H1 (cell line): ENCODE measurements around the gene SLC7A8. TPM values are rescaled to one million over a fixed set of nuclear protein-coding genes. Genes with fewer than 3 reads are reported as not detected.

Experiments
- CTCF ChIA-PET: fragments of 300-600 bp; sonication (Branson Sonifier 250); formaldehyde crosslinking; loops from one replicate; lab custom pipeline; 2021; ENCODE audit not compliant: partially characterized antibody; lab: Charles Lee
- POLR2A ChIA-PET: fragments of 300-600 bp; sonication (Branson Sonifier 250); formaldehyde crosslinking; loops from one replicate; lab custom pipeline; 2021; ENCODE audit warnings: inconsistent platforms; ENCODE audit not compliant: partially characterized antibody; lab: Charles Lee
- DNase-seq, 2 experiments: peaks; one replicate each; pipeline versions ENCODE4 v3.0.0 to v3.0.0-alpha.2; 2010 to 2022; ENCODE audit warnings: low spot score in 2 of 2, low read depth in 1 of 2, mixed read lengths in 1 of 2
- FAIRE-seq: peaks from 2 replicates; lab custom pipeline; 2011; peaks lifted over from hg19 to GRCh38; lab: Jason Lieb, UNC
- H2AFZ ChIP-seq: 2 replicates; pipeline ENCODE4 v1.8.1; 2012; ENCODE audit warnings: low read length, inconsistent platforms
- H2AK5ac ChIP-seq: 2 replicates; pipeline ENCODE4 v1.6.1; 2013; ENCODE audit warnings: low read depth, low read length
- H2BK120ac ChIP-seq: replicated peaks from 2 replicates; pipeline ENCODE3; 2013; ENCODE audit warnings: low read depth, low read length, inconsistent platforms
- H2BK12ac ChIP-seq: 2 replicates; pipeline ENCODE4 v1.6.1; 2013; ENCODE audit warnings: low read depth, low read length
- H2BK15ac ChIP-seq: 2 replicates; pipeline ENCODE4 v1.6.1; 2013; ENCODE audit warnings: low read length
- H2BK20ac ChIP-seq: 2 replicates; pipeline ENCODE4 v1.6.1; 2013; ENCODE audit warnings: low read length
- H2BK5ac ChIP-seq: 2 replicates; pipeline ENCODE4 v1.6.1; 2013; ENCODE audit warnings: low read depth, low read length
- H3K14ac ChIP-seq: 2 replicates; pipeline ENCODE4 v1.6.1; 2013; ENCODE audit warnings: inconsistent platforms; ENCODE audit not compliant: insufficient read length
- H3K18ac ChIP-seq: 2 replicates; pipeline ENCODE4 v1.6.1; 2013; ENCODE audit warnings: low read length; ENCODE audit errors: extremely low read depth
- H3K23ac ChIP-seq: 2 replicates; pipeline ENCODE4 v1.6.1; 2013; ENCODE audit warnings: inconsistent platforms; ENCODE audit not compliant: insufficient read length
- H3K23me2 ChIP-seq: 2 replicates; pipeline ENCODE4 v1.6.1; 2013; ENCODE audit warnings: low read depth, low read length
- H3K27ac ChIP-seq: 2 replicates; pipeline ENCODE4 v1.6.1; 2011; ENCODE audit warnings: low read depth, low read length, inconsistent platforms
- H3K27me3 ChIP-seq, 4 experiments: replicated peaks in 1 of 4; 1 replicate in 1 of 4; 2 replicates in 3 of 4; pipeline versions ENCODE4 v1.6.1 to v1.8.1; 2011 to 2013; ENCODE audit warnings: low read length in 3 of 4, mild to moderate bottlenecking in 3 of 4, inconsistent platforms in 2 of 4, mixed read lengths in 2 of 4, moderate library complexity in 1 of 4; ENCODE audit not compliant: control insufficient read depth in 3 of 4, insufficient read depth in 3 of 4; ENCODE audit errors: extremely low read depth in 1 of 4
- H3K36me3 ChIP-seq, 4 experiments: 2 replicates each; pipeline versions ENCODE4 v1.6.1 to v1.8.1; 2011 to 2013; ENCODE audit warnings: mild to moderate bottlenecking in 4 of 4, low read length in 3 of 4, moderate library complexity in 2 of 4, control low read depth in 1 of 4, inconsistent platforms in 1 of 4; ENCODE audit not compliant: insufficient read depth in 4 of 4, control insufficient read depth in 2 of 4
- H3K4ac ChIP-seq: replicated peaks from 2 replicates; pipeline ENCODE3; 2013; ENCODE audit warnings: low read length, low read depth, mixed read lengths, inconsistent platforms; ENCODE audit not compliant: insufficient read length
- H3K4me1 ChIP-seq, 4 experiments: replicated peaks in 1 of 4; 1 replicate in 1 of 4; 2 replicates in 3 of 4; pipeline versions ENCODE4 v1.6.1 to v1.8.1; 2011 to 2013; ENCODE audit warnings: low read length in 3 of 4, inconsistent platforms in 2 of 4, mixed read lengths in 1 of 4; ENCODE audit not compliant: insufficient read depth in 4 of 4, control insufficient read depth in 3 of 4
- H3K4me2 ChIP-seq, 2 experiments: 2 replicates each; pipeline versions ENCODE4 v1.6.1 to v1.8.1; 2011 to 2013; ENCODE audit warnings: low read depth in 2 of 2, low read length in 2 of 2, control low read depth in 1 of 2, inconsistent platforms in 1 of 2, mild to moderate bottlenecking in 1 of 2; ENCODE audit not compliant: insufficient read depth in 1 of 2
- H3K4me3 ChIP-seq, 4 experiments: fragments of 200-600, 300-600 bp in 1 of 4; sonication (generic), shearing (Covaris generic), sonication (Bioruptor Twin) in 1 of 4; 2 replicates each; pipeline versions ENCODE4 v1.5.1 to v1.8.1; 2011 to 2016; ENCODE audit warnings: low read length in 4 of 4, low read depth in 3 of 4, control low read depth in 2 of 4, inconsistent platforms in 2 of 4, mild to moderate bottlenecking in 2 of 4, mixed read lengths in 1 of 4, moderate library complexity in 1 of 4; ENCODE audit not compliant: insufficient read depth in 2 of 4; ENCODE audit errors: extremely low read depth in 1 of 4
- H3K56ac ChIP-seq: replicated peaks from 2 replicates; pipeline ENCODE3; 2013; ENCODE audit warnings: low read depth, mild to moderate bottlenecking, mixed read lengths, low read length, inconsistent platforms; ENCODE audit not compliant: insufficient read length
- H3K79me1 ChIP-seq: 2 replicates; pipeline ENCODE4 v1.6.1; 2013; ENCODE audit warnings: low read depth, low read length, control low read depth
- H3K79me2 ChIP-seq, 2 experiments: 2 replicates each; pipeline versions ENCODE4 v1.6.1 to v1.8.1; 2012 to 2013; ENCODE audit warnings: low read length in 2 of 2, mild to moderate bottlenecking in 2 of 2, inconsistent platforms in 1 of 2; ENCODE audit not compliant: insufficient read depth in 2 of 2, control insufficient read depth in 1 of 2
- H3K9ac ChIP-seq, 4 experiments: replicated peaks in 1 of 4; 1 replicate in 1 of 4; 2 replicates in 3 of 4; pipeline versions ENCODE4 v1.6.1 to v1.8.1; 2011 to 2013; ENCODE audit warnings: low read depth in 3 of 4, low read length in 3 of 4, control low read depth in 2 of 4, mild to moderate bottlenecking in 2 of 4, moderate library complexity in 2 of 4, inconsistent platforms in 1 of 4; ENCODE audit errors: extremely low read depth in 1 of 4
- H3K9me3 ChIP-seq, 2 experiments: 2 replicates each; pipeline versions ENCODE4 v1.6.1 to v1.8.1; 2012 to 2013; ENCODE audit warnings: mild to moderate bottlenecking in 2 of 2, moderate library complexity in 2 of 2, control low read depth in 1 of 2, inconsistent platforms in 1 of 2, low read depth in 1 of 2, low read length in 1 of 2, mixed read lengths in 1 of 2; ENCODE audit not compliant: insufficient read depth in 2 of 2
- H4K20me1 ChIP-seq, 2 experiments: replicated peaks in 1 of 2; 2 replicates each; pipeline versions ENCODE3 to v1.8.1; 2011 to 2013; ENCODE audit warnings: inconsistent platforms in 2 of 2, low read length in 2 of 2, mild to moderate bottlenecking in 1 of 2; ENCODE audit not compliant: insufficient read depth in 2 of 2, control insufficient read depth in 1 of 2
- H4K5ac ChIP-seq: 2 replicates; pipeline ENCODE4 v1.6.1; 2013; ENCODE audit warnings: low read length, low read depth, mixed read lengths, inconsistent platforms; ENCODE audit not compliant: insufficient read length
- H4K8ac ChIP-seq: 2 replicates; pipeline ENCODE4 v1.8.0; 2013; ENCODE audit warnings: mild to moderate bottlenecking, moderate library complexity, low read length, inconsistent platforms; ENCODE audit not compliant: insufficient read depth; ENCODE audit errors: extremely low read depth
- H4K91ac ChIP-seq: replicated peaks from 2 replicates; pipeline ENCODE3; 2013; ENCODE audit warnings: low read length, mixed read lengths, inconsistent platforms; ENCODE audit not compliant: insufficient read length
- BRCA1 ChIP-seq: IDR thresholded peaks from 2 replicates; pipeline ENCODE4 v1.6.1; 2012; ENCODE audit warnings: low read depth, low read length, improper control_type of control experiment
- CBX5 ChIP-seq: fragments of 300-800, 300-1000 bp; sonication (generic); IDR thresholded peaks from 2 replicates; pipeline ENCODE4 v1.7.1; 2016; ENCODE audit warnings: antibody characterized with exemption, low read length, low read depth
- CBX8 ChIP-seq: fragments of 300-800, 300-1000 bp; sonication (generic); IDR thresholded peaks from 2 replicates; pipeline ENCODE4 v1.7.1; 2016; ENCODE audit warnings: low read depth, low read length, borderline replicate concordance
- FOSL1 ChIP-seq: IDR thresholded peaks from 2 replicates; pipeline ENCODE4 v1.6.1; 2011; ENCODE audit warnings: mild to moderate bottlenecking, low read depth, low read length, moderate library complexity; ENCODE audit not compliant: insufficient read depth
- HDAC2 ChIP-seq, 2 experiments: fragments of 300-600 bp in 1 of 2; sonication (generic) in 1 of 2; IDR thresholded peaks; 2 replicates each; pipeline ENCODE4 v1.6.1; 2011 to 2012; ENCODE audit warnings: low read depth in 2 of 2, low read length in 2 of 2, mild to moderate bottlenecking in 2 of 2, moderate library complexity in 2 of 2, borderline replicate concordance in 1 of 2, inconsistent platforms in 1 of 2
- HDAC6 ChIP-seq: IDR thresholded peaks from one replicate; pipeline ENCODE4 v1.7.1; 2012; ENCODE audit warnings: low read depth, mild to moderate bottlenecking, inconsistent platforms, low read length, moderate library complexity
- JUN ChIP-seq: IDR thresholded peaks from 2 replicates; pipeline ENCODE4 v1.6.1; 2011; ENCODE audit warnings: low read depth, mild to moderate bottlenecking, improper control_type of control experiment, low read length
- KDM1A ChIP-seq: fragments of 200-600, 300-600 bp; sonication (generic); IDR thresholded peaks from 2 replicates; pipeline ENCODE4 v1.7.1; 2016; ENCODE audit warnings: mild to moderate bottlenecking, low read length, borderline replicate concordance
- KDM4A ChIP-seq: IDR thresholded peaks from one replicate; pipeline ENCODE4 v1.7.1; 2012; ENCODE audit warnings: low read depth, mild to moderate bottlenecking, moderate library complexity, low read length, inconsistent platforms; ENCODE audit not compliant: severe bottlenecking
- POU5F1 ChIP-seq: IDR thresholded peaks from 2 replicates; pipeline ENCODE4 v1.6.1; 2011; ENCODE audit warnings: low read depth, mild to moderate bottlenecking, low read length, moderate library complexity
- WGBS, 2 experiments: shearing (Covaris generic) in 1 of 2; methylation state at CpG; one replicate each; pipeline versions ENCODE4 v1.1.6 to v1.1.7; 2013 to 2015; ENCODE audit warnings: low lambda C conversion rate in 2 of 2, mixed read lengths in 2 of 2, inconsistent platforms in 1 of 2, low coverage in 1 of 2, missing lambda C conversion rate in 1 of 2; ENCODE audit not compliant: insufficient replicate concordance in 2 of 2, insufficient coverage in 1 of 2, insufficient read length in 1 of 2; ENCODE audit errors: extremely low coverage in 1 of 2, missing lambda C conversion rate in 1 of 2; 5-methylcytosine and 5-hydroxymethylcytosine counted together
- polyA plus RNA-seq, 7 experiments: library from polyadenylated mRNA; depleted of rRNA in 3 of 7; stranded (reverse) in 5 of 7; unstranded in 2 of 7; fragments of >200 nt in 5 of 7; fragments of 200-250 nt in 2 of 7; gene quantifications; 1 replicate in 5 of 7; 2 replicates in 1 of 7; 4 replicates in 1 of 7; pipeline versions ENCODE4 v1.2.1 to v1.2.3, GENCODE V29; 2011 to 2013; ENCODE audit warnings: missing spikeins in 2 of 7, mixed read lengths in 2 of 7
- total RNA-seq: library from RNA; stranded (reverse); fragmentation: NEBNext Ultra II Directional; extraction: Animal tissue kit (Norgen Biotek cat#: 25700); gene quantifications from 2 replicates; pipeline ENCODE4 v1.2.1, GENCODE V29; 2021

The SLC7A8 gene
- total and polyA plus RNA-seq, 2 of the 8 experiments (the other 6 are each of a cell fraction or from before 2014, with no cell fraction given) = 182 to 204 TPM

DNA sequence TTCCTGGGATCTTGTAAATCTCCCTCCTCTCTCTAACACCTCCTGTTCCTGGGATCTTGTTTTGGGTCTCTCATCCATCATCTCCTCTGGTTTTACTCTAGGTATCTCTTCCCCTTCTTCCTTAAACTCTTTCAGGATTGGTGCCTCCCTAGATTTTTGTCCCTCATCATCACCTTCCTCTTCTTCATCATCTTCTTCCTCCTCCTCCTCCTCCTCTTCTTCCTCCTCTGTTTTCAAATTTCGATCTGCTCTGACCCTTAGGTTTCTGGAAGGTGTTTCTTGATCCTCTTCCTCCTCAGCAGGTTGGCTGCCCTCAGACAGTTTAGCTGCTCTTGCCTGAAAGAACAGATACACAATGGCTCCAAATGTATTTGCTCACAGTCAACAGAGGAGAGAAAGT, 103.0 kb downstream of the SLC7A8 start:
- Histone ChIP-seq H3K27me3 (no peaks in the 10 kb centered on the region), H3K79me1 (no peaks in the 10 kb centered on the region), H4K8ac (no peak overlapping the region), H3K18ac (no peak overlapping the region), H2BK15ac (no peak overlapping the region), H3K4me3 (no peak overlapping the region), H2AFZ (no peak overlapping the region), H2BK5ac (no peak overlapping the region), H3K4ac (no peak overlapping the region), H3K23me2 (no peaks in the 10 kb centered on the region), H4K20me1 (peaks cover 1 to 12% of the 10 kb centered on the region in 2 experiments), H3K4me2 (no peak overlapping the region), H3K56ac (no peak overlapping the region), H2BK120ac (no peak overlapping the region), H3K79me2 (peaks cover 4% of the 10 kb centered on the region in 2 experiments; a peak in 1 of 4 replicates), H3K14ac (no peak overlapping the region), H2BK12ac (no peak overlapping the region), H3K9ac (no peak overlapping the region), H3K36me3 (peaks cover 34 to 89% (median 64%) of the 10 kb centered on the region in 4 experiments), H4K91ac (no peak overlapping the region), H2BK20ac (no peak overlapping the region), H4K5ac (no peak overlapping the region), H3K9me3 (no peaks in the 10 kb centered on the region; a peak in 1 of 4 replicates), H2AK5ac (no peak overlapping the region), H3K4me1 (no peaks in the 10 kb centered on the region), H3K23ac (no peak overlapping the region), H3K27ac (no peak overlapping the region)
- FAIRE-seq (no peak), DNase-seq (no peak)
- WGBS, 2 experiments = 81% methylated on average over 1 of the region's 1 CpG; no CpG with 5 or more reads in 1 of the 2 experiments
- POLR2A ChIA-PET = interaction anchor here (1.2 to 4.6 kb wide), 3 partner anchors 8 to 15 kb away, joined by 3 to 24 read pairs (median 3); partner anchors contain the start of genes ACIN1 and C14orf119
- CTCF ChIA-PET = interaction anchor here (0.7 to 4.7 kb wide), 9 partner anchors 9 to 107 kb away, joined by 3 to 35 read pairs (median 4); no protein-coding TSS in a partner anchor
- TF ChIP-seq CBX8 = no peak
- TF ChIP-seq CBX5 = no peak
- no peak for TF ChIP-seq POU5F1
- TF ChIP-seq HDAC6 = no peak
- no peak for TF ChIP-seq JUN
- no peak for TF ChIP-seq HDAC2 (IDR thresholded peaks at IDR 0.05; ENCODE audit: borderline replicate concordance in 1 of 2, low read depth in 2 of 2, low read length in 2 of 2)
- TF ChIP-seq BRCA1 = no peak
- no peak for TF ChIP-seq KDM4A
- TF ChIP-seq FOSL1 = no peak
- no peak for TF ChIP-seq KDM1A
